Suprapubic skin (tissue), 4 donors: ENCODE results near the gene FAHD2A.
"Not testable (repeated sequence)": the region's sequence is repeated elsewhere in the genome, so short reads cannot be mapped to it uniquely, and the experiment has no call there.

Source experiments
- CTCF ChIP-seq, 2 donors: fragments of 200-600 bp in 1 of 2; fragments of 450-650 bp in 1 of 2; sonication (generic) in 1 of 2; IDR thresholded peaks; one replicate each; pipeline ENCODE4 v1.5.1; 2016 to 2019; ENCODE audit warnings: antibody characterized with exemption in 2 of 2, mild to moderate bottlenecking in 1 of 2, moderate library complexity in 1 of 2
- EP300 ChIP-seq: sonication (generic); formaldehyde crosslinking; IDR thresholded peaks from one replicate; pipeline ENCODE4 v1.6.1; 2017; ENCODE audit warnings: antibody characterized with exemption
- POLR2A ChIP-seq, 2 donors: fragments of 450-650 bp; IDR thresholded peaks; one replicate each; pipeline ENCODE4 v1.6.1; 2017; ENCODE audit warnings: antibody characterized with exemption in 2 of 2, mild to moderate bottlenecking in 2 of 2, moderate library complexity in 2 of 2
- POLR2AphosphoS5 ChIP-seq, 3 donors: sonication (generic); formaldehyde crosslinking; IDR thresholded peaks; one replicate each; pipeline ENCODE4 v1.6.1; 2017; ENCODE audit warnings: antibody characterized with exemption in 3 of 3

GRCh38 chr2:95415561-95415960, 13.1 kb downstream of the FAHD2A start:
- not testable (repeated sequence) for TF ChIP-seq POLR2AphosphoS5 (IDR thresholded peaks at IDR 0.05); EP300; CTCF (IDR thresholded peaks at IDR 0.05); POLR2A (IDR thresholded peaks at IDR 0.05)
